GM19351 (cell line): ENCODE data around the gene PLD5.
"Not testable (repeated sequence)": the region's sequence is repeated elsewhere in the genome, so short reads cannot be mapped to it uniquely, and the experiment has no call there.

Experiments
- ATAC-seq: cut with Tn5 transposase; IDR thresholded peaks from one replicate; pipeline ENCODE4 v1.9.1; 2021; ENCODE audit warnings: mild to moderate bottlenecking, moderate library complexity; ENCODE audit not compliant: unreplicated experiment

Gene PLD5

GRCh38 chr1:242427519-242427918 lies 97.0 kb downstream of the PLD5 start:
- ATAC-seq = no peak

- no peak for ATAC-seq
These were observed 98.1 kb downstream of the PLD5 start for GRCh38 chr1:242426271-242426905.

- ATAC-seq = peak; percentile 75
These were observed 99.3 kb downstream of the PLD5 start for GRCh38 chr1:242425232-242425631.

GRCh38 chr1:242416657-242417056 lies 107.8 kb downstream of the PLD5 start:
- no peak for ATAC-seq

GRCh38 chr1:242412921-242413320 lies 111.6 kb downstream of the PLD5 start:
- no peak for ATAC-seq

DNA sequence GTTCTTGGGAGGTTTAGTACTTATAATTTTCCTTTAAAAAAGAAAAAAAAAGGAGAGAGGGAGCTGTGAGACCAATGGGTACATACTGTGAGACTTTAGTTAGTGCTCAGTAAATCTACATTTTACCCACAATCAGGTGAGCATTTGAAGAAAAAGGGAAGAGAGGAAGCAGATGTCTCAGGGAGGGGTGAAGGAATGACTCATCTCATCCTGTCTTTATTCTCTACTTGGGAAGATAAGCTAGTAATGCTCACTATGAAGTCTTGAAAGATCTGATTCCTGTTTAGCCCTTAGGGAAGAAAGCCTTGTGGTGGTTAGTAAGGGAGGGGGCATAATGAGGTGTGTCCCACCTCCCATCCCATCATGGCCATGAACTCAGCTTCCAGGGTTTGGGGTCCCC lies 112.6 kb downstream of the PLD5 start:
- ATAC-seq = no peak

DNA sequence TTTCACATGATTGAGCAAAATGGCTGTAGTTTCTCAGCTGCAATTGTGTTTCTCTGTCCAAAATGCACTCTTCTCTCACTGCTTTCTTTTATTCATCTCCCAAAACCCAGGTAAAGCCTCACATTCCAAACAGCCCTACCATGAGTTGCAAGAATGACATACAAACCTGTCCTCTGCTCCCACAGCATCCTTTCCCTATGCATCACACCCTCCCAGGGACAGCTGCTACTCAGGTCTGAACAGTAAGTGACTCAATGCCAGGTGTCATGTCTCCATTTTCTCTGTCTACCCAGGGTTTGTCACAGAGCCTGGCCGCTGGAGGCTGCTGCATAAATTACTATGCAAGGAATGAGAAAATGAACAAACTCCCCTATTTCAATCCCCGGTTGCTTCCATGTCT lies 118.5 kb downstream of the PLD5 start:
- no peak for ATAC-seq

- no peak for ATAC-seq
These were observed 120.2 kb downstream of the PLD5 start for GRCh38 chr1:242404296-242404695.

GRCh38 chr1:242402956-242403355 lies 121.5 kb downstream of the PLD5 start:
- no peak for ATAC-seq

- no peak for ATAC-seq
These were observed 122.6 kb downstream of the PLD5 start for GRCh38 chr1:242401937-242402336.

- no peak for ATAC-seq
These were observed 126.1 kb downstream of the PLD5 start for GRCh38 chr1:242398351-242398750.

- no peak for ATAC-seq
These were observed 132.6 kb downstream of the PLD5 start for GRCh38 chr1:242391896-242392295.

GRCh38 chr1:242376121-242376520 lies 148.4 kb downstream of the PLD5 start:
- not testable (repeated sequence) for ATAC-seq

DNA sequence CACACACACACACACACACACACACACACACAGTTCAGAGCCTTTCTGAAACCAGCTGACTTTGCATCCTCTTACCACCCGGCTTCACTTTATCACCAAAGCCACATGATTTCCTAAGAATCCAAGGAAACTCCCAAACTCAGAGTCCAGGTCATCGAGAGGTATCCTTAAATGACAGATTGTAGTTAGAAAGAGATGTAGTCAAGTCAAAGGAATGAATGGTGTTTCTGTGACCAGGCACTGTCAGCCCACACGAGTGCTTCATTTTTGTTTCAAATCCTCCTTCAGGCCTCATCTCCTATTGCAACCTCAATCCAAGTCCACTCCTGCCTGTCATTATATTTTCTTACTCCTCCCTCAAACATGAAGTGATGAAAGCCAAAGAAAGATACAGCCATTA lies 174.1 kb downstream of the PLD5 start:
- not testable (repeated sequence) for ATAC-seq

DNA sequence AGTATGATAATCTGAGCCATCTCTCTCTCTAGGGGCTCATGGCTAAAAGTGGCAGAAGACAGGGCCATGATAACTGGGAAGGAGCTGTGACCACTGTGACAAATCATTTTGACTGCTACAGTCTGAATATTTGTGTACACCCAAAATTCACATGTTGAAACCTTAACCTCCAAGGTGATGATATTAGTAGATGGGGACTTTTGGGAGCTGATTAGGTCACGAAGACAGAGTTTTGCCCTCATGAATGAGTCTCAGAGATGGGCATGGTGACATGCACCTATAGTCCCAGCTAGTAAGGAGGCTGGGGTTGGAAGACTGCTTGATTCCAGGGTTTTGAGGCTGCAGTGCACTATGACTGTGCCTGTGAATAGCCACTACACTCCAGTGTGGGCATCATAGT lies 174.9 kb downstream of the PLD5 start:
- ATAC-seq = no peak

GRCh38 chr1:242330865-242331264 lies 193.6 kb downstream of the PLD5 start:
- ATAC-seq = not testable (repeated sequence)

GRCh38 chr1:242327381-242327780 lies 197.1 kb downstream of the PLD5 start:
- not testable (repeated sequence) for ATAC-seq

DNA sequence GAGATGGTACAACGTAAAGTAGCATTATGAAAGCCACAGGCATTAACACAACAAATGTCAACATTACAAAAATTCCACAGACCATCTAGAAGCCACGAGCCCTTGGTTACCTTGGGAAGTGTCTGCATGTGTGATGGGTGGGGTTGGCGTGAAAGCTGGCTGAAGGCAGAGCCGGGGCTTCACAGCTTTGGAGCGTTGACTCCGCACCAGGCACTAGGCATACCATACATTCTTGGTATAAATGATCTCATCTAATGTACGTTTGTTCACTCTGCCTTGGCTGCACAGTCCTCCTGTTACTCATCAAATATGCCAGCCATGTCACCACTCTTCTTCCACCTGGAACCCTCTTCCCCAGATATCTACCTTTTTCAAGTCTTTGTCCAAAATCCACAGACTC lies 202.5 kb downstream of the PLD5 start:
- not testable (repeated sequence) for ATAC-seq

GRCh38 chr1:242318140-242318539 lies 206.4 kb downstream of the PLD5 start:
- ATAC-seq = no peak

DNA sequence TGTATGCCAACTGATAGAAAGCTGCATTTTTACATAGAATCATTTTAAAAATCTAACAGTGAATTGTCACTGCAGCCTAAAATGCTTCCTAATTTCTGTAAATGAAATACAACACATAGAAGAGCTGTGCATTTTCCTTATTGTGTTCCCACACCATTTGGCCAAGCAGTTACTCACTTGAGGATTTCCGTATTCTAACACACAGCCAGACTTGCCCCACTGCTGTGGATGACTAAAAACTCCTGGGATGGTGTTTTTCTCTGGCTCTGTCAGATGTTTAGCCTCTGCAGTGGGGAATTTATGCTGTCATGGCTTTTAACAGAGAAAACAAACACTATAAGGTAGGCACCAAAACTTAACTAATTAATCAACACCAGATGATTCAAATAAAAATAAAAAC lies 209.6 kb downstream of the PLD5 start:
- not testable (repeated sequence) for ATAC-seq

DNA sequence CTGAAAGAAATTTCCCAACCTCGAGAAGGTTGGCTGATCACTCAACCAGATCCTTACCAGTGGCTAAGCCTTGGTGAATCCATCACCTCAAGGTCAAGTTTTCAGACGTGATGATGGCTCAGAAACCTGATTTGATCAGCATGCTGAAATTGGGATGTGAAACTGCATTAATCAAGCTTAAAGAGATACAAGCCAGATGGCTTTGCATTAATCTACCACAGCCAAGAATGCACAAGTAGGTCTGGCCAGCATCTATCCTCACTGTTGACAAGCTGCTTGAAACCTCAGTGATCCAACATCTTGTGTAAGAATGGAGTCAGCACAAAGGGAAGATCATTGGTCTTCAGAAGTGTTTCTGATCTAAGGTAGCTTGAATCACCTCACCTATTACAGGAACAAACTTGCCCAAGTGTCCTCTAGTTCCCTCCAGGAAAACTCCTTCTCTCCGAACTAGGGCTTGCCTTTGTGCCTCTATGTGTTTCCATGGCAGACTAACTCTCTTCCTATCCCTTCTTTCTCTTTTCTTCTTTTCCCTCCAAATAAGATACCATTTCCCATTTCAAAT lies 210.3 kb downstream of the PLD5 start:
- peak; percentile 43 for ATAC-seq

DNA sequence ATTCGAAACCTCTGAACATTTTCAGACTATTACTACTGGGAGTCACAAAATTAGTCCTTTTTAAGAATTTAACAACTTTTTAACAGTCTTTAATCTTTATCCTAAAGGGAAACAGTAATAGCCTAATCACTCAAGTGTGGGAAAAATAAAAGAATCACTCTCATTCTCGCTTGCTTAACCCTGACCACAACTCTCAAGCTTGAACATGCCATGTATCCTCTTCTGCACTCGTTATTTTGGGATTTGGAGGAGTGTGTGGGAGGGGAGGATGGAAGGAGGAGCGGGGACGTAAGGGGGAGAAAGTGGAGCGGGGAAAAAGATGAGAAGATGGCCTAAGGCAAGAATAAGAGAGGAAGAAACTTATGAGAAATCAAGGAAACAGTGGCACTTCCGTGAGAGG lies 215.8 kb downstream of the PLD5 start:
- ATAC-seq = not testable (repeated sequence)

DNA sequence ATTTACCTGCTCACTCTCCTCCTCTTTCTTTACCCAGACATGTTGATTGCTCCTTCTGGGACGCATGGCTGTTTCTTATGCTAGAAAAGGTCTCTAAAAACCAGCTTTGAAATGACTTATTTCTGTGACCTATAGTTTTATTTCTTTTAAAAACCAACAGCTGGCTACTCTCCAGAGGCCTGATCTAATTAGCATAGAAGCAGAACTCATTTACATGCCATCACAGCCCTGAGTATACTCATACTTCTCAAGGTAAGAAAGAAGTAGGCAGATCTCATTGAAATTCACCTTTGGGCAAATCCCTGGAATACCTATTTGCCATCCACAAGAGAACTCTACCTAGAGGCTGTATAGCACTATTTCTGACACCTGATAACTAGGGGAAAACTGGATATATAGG lies 230.7 kb downstream of the PLD5 start:
- not testable (repeated sequence) for ATAC-seq
